Measurements from ENCODE around the gene SPARC.
"Not testable (repeated sequence)": the region's sequence is repeated elsewhere in the genome, so short reads cannot be mapped to it uniquely, and the experiment has no call there.

SPARC gene

GRCh38 chr5:151708126-151708525, 21.4 kb upstream of the SPARC start:
- Histone ChIP-seq H3K4me2 (peak overlapping the region in 1 of 11 experiments; percentile 10; a peak in 1 of 22 replicates), H3K9me3 (replicated peaks in 1 of 11) (peaks cover 0 to 11% (median 4%) of the 10 kb centered on the region in 11 experiments; a peak in 5 of 22 replicates), H3K27ac (no peak overlapping the region), H3K9ac (no peak overlapping the region), H3K36me3 (no peaks in the 10 kb centered on the region), H3K4me3 (no peak overlapping the region), H3K4me1 (peaks cover 0 to 9% (median 3%) of the 10 kb centered on the region in 10 experiments; a peak in 10 of 20 replicates), H4K20me1 (no peaks in the 10 kb centered on the region), H3K27me3 (no peaks in the 10 kb centered on the region)
- TF ChIP-seq Cebpa-rat (IDR thresholded peaks at IDR 0.05), result no peak

- no peak overlapping the region for H3K27ac ChIP-seq
- H3K4me2 ChIP-seq, result no peak overlapping the region
- no peak for TF ChIP-seq Cebpa-rat (IDR thresholded peaks at IDR 0.05)
- no peaks in the 10 kb centered on the region for H4K20me1 ChIP-seq
- H3K4me1 ChIP-seq, result peaks cover 0 to 9% (median 5%) of the 10 kb centered on the region in 10 experiments; a peak in 10 of 20 replicates
- no peak overlapping the region for H3K4me3 ChIP-seq
- peaks cover 0 to 11% (median 1%) of the 10 kb centered on the region in 11 experiments; a peak in 5 of 22 replicates for H3K9me3 ChIP-seq (replicated peaks in 1 of 11)
- no peak overlapping the region for H3K9ac ChIP-seq
- no peaks in the 10 kb centered on the region for H3K27me3 ChIP-seq
- H3K36me3 ChIP-seq, result no peaks in the 10 kb centered on the region
Observed at GRCh38 chr5:151707567-151707966, 20.9 kb upstream of the SPARC start.

- H3K4me3 ChIP-seq, result no peak overlapping the region
- H3K36me3 ChIP-seq, result no peaks in the 10 kb centered on the region
- TF ChIP-seq Cebpa-rat (IDR thresholded peaks at IDR 0.05), result no peak
- no peak overlapping the region for H3K4me2 ChIP-seq
- peaks cover 0 to 9% (median 5%) of the 10 kb centered on the region in 10 experiments; a peak in 10 of 20 replicates for H3K4me1 ChIP-seq
- H3K27me3 ChIP-seq, result no peaks in the 10 kb centered on the region
- H3K27ac ChIP-seq, result no peak overlapping the region
- H3K9ac ChIP-seq, result no peak overlapping the region
- H3K9me3 ChIP-seq (replicated peaks in 1 of 11), result peaks cover 0 to 4% (median 0%) of the 10 kb centered on the region in 11 experiments; a peak in 2 of 22 replicates
- H4K20me1 ChIP-seq, result no peaks in the 10 kb centered on the region
Observed at GRCh38 chr5:151706906-151707305, 20.2 kb upstream of the SPARC start.

- Histone ChIP-seq H3K36me3 (no peaks in the 10 kb centered on the region), H3K9ac (no peak overlapping the region), H3K9me3 (replicated peaks in 1 of 11) (no peaks in the 10 kb centered on the region), H3K27me3 (no peaks in the 10 kb centered on the region), H3K4me2 (no peak overlapping the region; a peak in 1 of 22 replicates), H4K20me1 (no peaks in the 10 kb centered on the region), H3K27ac (no peak overlapping the region), H3K4me3 (no peak overlapping the region), H3K4me1 (peaks cover 0 to 18% (median 9%) of the 10 kb centered on the region in 10 experiments; a peak in 13 of 20 replicates)
- no peak for TF ChIP-seq Cebpa-rat (IDR thresholded peaks at IDR 0.05)
Observed at GRCh38 chr5:151703780-151704179, 17.1 kb upstream of the SPARC start.

GRCh38 chr5:151703227-151703626, 16.5 kb upstream of the SPARC start:
- Histone ChIP-seq H3K27me3 (no peaks in the 10 kb centered on the region), H3K9ac (no peak overlapping the region), H3K4me1 (peaks cover 0 to 18% (median 8%) of the 10 kb centered on the region in 10 experiments; a peak in 13 of 20 replicates), H3K36me3 (no peaks in the 10 kb centered on the region), H3K9me3 (replicated peaks in 1 of 11) (no peaks in the 10 kb centered on the region), H4K20me1 (no peaks in the 10 kb centered on the region), H3K27ac (no peak overlapping the region), H3K4me2 (peak overlapping the region in 4 of 11 experiments; percentile 2 to 34 (median 15); a peak in 3 of 22 replicates), H3K4me3 (no peak overlapping the region)
- TF ChIP-seq Cebpa-rat (IDR thresholded peaks at IDR 0.05), result no peak

- Histone ChIP-seq H3K27ac (no peak overlapping the region), H4K20me1 (no peaks in the 10 kb centered on the region), H3K4me3 (no peak overlapping the region), H3K4me2 (peak overlapping the region in 5 of 11 experiments; percentile 9 to 22 (median 14); a peak in 5 of 22 replicates), H3K9ac (no peak overlapping the region), H3K4me1 (peaks cover 0 to 18% (median 7%) of the 10 kb centered on the region in 10 experiments; a peak in 11 of 20 replicates), H3K27me3 (no peaks in the 10 kb centered on the region), H3K36me3 (no peaks in the 10 kb centered on the region), H3K9me3 (replicated peaks in 1 of 11) (no peaks in the 10 kb centered on the region)
- TF ChIP-seq Cebpa-rat (IDR thresholded peaks at IDR 0.05), result no peak
Observed at GRCh38 chr5:151700820-151701219, 14.1 kb upstream of the SPARC start.

GRCh38 chr5:151700296-151700695, 13.6 kb upstream of the SPARC start:
- no peaks in the 10 kb centered on the region for H3K27me3 ChIP-seq
- H3K4me3 ChIP-seq, result no peak overlapping the region
- H3K4me2 ChIP-seq, result peak overlapping the region in 5 of 11 experiments; percentile 9 to 22 (median 14); a peak in 3 of 22 replicates
- H3K4me1 ChIP-seq, result peaks cover 0 to 18% (median 7%) of the 10 kb centered on the region in 10 experiments; a peak in 11 of 20 replicates
- no peaks in the 10 kb centered on the region for H4K20me1 ChIP-seq
- H3K36me3 ChIP-seq, result no peaks in the 10 kb centered on the region
- no peak overlapping the region for H3K9ac ChIP-seq
- no peaks in the 10 kb centered on the region for H3K9me3 ChIP-seq (replicated peaks in 1 of 11)
- H3K27ac ChIP-seq, result no peak overlapping the region
- no peak for TF ChIP-seq Cebpa-rat (IDR thresholded peaks at IDR 0.05)

- Histone ChIP-seq H3K4me2 (no peak overlapping the region), H3K4me3 (no peak overlapping the region), H3K27ac (no peak overlapping the region), H3K27me3 (no peaks in the 10 kb centered on the region), H3K36me3 (no peaks in the 10 kb centered on the region), H3K9ac (no peak overlapping the region), H4K20me1 (no peaks in the 10 kb centered on the region), H3K4me1 (peaks cover 0 to 18% (median 7%) of the 10 kb centered on the region in 10 experiments; a peak in 11 of 20 replicates), H3K9me3 (replicated peaks in 1 of 11) (no peaks in the 10 kb centered on the region)
- no peak for TF ChIP-seq Cebpa-rat (IDR thresholded peaks at IDR 0.05)
Observed at GRCh38 chr5:151699071-151699901, 12.6 kb upstream of the SPARC start.

- not testable (repeated sequence) for H3K36me3 ChIP-seq; H3K9ac ChIP-seq; H4K20me1 ChIP-seq; H3K9me3 ChIP-seq (replicated peaks in 1 of 11); H3K4me3 ChIP-seq; H3K4me2 ChIP-seq; H3K27ac ChIP-seq; H3K27me3 ChIP-seq
- H3K4me1 ChIP-seq, result peaks cover 0 to 14% (median 7%) of the 10 kb centered on the region in 10 experiments; a peak in 10 of 20 replicates
Observed at GRCh38 chr5:151698081-151698480, 11.4 kb upstream of the SPARC start.

Data from BLaER1 treated with 17β-estradiol and CSF1 and Interleukin-3, amounts not matched to agents 10 nM and 100 nM (cell line).